ENCODE data around the gene POLR3G. TPM values are rescaled to one million over a fixed set of nuclear protein-coding genes. Genes with fewer than 3 reads are reported as not detected.

Gene POLR3G
- total and polyA plus RNA-seq, 2 of the 13 experiments (the other 11 are each of a cell fraction or from before 2014, with no cell fraction given), result 1.2 to 7.3 TPM

DNA sequence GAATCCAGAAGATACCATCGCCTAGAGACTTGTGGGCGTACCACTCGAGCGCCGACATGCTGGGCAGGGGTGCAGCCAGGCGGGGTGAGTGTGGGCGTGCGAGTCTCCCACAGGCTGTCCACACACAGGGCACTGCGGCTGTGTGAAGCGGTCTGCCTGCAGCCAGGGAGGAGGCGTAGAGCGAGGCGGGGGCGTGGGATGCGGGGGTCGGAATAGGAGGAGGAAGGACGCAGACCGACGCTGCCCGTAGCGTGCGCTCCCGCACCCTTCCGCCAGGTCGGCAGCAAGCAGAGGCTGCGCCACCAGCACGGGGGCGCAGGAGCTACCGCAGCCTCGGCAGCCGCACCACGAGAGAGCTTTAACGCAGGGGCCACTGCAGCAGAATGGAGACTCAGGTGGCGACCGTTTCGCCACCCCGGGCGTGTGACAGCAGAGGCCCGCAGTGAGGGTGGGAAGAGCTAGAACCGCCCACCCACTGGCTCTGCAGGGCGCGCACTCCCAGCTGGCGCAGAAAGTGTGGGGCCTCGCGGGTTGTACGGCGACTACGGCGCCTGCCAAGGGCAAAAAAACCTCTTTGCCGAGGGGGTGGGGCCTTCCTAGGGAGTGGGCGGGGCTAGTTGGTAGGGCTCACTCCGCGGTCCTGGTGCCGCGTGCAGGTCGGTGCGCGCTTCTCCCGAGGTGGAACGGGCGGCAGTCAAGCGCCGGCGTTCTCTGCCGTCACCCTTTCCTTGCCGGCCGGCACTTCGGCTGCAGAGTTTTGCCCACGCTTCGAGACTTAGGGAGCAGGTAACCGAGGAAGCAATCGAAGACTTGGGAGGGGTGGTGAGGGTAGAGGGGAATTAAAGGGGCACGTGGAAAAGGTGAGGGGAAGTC lies at the start of gene POLR3G, which contains the start of gene MBLAC2 (continued):
- TF ChIP-seq, protein P1, sequence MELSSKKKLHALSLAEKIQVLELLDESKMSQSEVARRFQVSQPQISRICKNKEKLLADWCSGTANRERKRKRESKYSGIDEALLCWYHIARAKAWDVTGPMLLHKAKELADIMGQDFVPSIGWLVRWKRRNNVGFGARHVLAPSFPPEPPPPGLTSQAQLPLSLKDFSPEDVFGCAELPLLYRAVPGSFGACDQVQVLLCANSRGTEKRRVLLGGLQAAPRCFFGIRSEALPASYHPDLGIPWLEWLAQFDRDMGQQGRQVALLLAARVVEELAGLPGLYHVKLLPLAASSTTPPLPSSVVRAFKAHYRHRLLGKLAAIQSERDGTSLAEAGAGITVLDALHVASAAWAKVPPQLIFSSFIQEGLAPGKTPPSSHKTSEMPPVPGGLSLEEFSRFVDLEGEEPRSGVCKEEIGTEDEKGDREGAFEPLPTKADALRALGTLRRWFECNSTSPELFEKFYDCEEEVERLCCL (CRISPR knock-in tag; IDR thresholded peaks at IDR 0.05; ENCODE audit: borderline replicate concordance), result peak; percentile 65; the same call in 1 of the 2 replicates
- TF ChIP-seq SALL1 (CRISPR knock-in tag; IDR thresholded peaks at IDR 0.05) (peak; percentile 83), RNF2 (conservative IDR thresholded peaks at IDR 0.05; ENCODE audit: low read depth) (no peak), IKZF5 (CRISPR knock-in tag; IDR thresholded peaks at IDR 0.05) (peak; percentile 76; the same call in 1 of the 2 replicates), ARNTL (CRISPR knock-in tag; IDR thresholded peaks at IDR 0.05) (no peak; the same call in 1 of the 2 replicates), TCF12 (IDR thresholded peaks at IDR 0.05) (no peak), TCF12 (CRISPR knock-in tag; IDR thresholded peaks at IDR 0.05) (peak; percentile 79; the same call in 1 of the 2 replicates), HNRNPUL1 (IDR thresholded peaks at IDR 0.05; ENCODE audit: low read depth, low read length) (0 out of 2 replicates have a peak, but pooled peaks have one; percentile 28), STAG1 (CRISPR knock-in tag; IDR thresholded peaks at IDR 0.05) (no peak), ZNF552 (CRISPR knock-in tag; IDR thresholded peaks at IDR 0.05; ENCODE audit: borderline replicate concordance) (peak; percentile 82; the same call in 1 of the 2 replicates), TCF7 (IDR thresholded peaks at IDR 0.05; ENCODE audit: low read depth) (no peak), PHB2 (IDR thresholded peaks at IDR 0.05; ENCODE audit: partially characterized antibody) (no peak), MED1 (CRISPR knock-in tag; IDR thresholded peaks at IDR 0.05) (peak; percentile 68), BRD4 (CRISPR knock-in tag; IDR thresholded peaks at IDR 0.05) (peak; percentile 12; the same call in 1 of the 2 replicates), ZBTB20 (CRISPR knock-in tag; IDR thresholded peaks at IDR 0.05; ENCODE audit: borderline replicate concordance, low read depth) (0 out of 2 replicates have a peak, but pooled peaks have one; percentile 69), ZNF777 (CRISPR knock-in tag; IDR thresholded peaks at IDR 0.05) (peak; percentile 9; the same call in 1 of the 2 replicates), HINFP (CRISPR knock-in tag; IDR thresholded peaks at IDR 0.05; ENCODE audit: low read depth) (no peak), FOSL2 (CRISPR knock-in tag; IDR thresholded peaks at IDR 0.05) (peak; percentile 50; the same call in 1 of the 2 replicates), EZH2 (conservative IDR thresholded peaks at IDR 0.05; ENCODE audit: low read depth, low read length) (no peak), ZNF800 (CRISPR knock-in tag; IDR thresholded peaks at IDR 0.05) (peak; percentile 83), CENPT (CRISPR knock-in tag; IDR thresholded peaks at IDR 0.05; ENCODE audit: low read depth) (peak; percentile 73; the same call in 1 of the 2 replicates)
- TF ChIP-seq, protein P2, sequence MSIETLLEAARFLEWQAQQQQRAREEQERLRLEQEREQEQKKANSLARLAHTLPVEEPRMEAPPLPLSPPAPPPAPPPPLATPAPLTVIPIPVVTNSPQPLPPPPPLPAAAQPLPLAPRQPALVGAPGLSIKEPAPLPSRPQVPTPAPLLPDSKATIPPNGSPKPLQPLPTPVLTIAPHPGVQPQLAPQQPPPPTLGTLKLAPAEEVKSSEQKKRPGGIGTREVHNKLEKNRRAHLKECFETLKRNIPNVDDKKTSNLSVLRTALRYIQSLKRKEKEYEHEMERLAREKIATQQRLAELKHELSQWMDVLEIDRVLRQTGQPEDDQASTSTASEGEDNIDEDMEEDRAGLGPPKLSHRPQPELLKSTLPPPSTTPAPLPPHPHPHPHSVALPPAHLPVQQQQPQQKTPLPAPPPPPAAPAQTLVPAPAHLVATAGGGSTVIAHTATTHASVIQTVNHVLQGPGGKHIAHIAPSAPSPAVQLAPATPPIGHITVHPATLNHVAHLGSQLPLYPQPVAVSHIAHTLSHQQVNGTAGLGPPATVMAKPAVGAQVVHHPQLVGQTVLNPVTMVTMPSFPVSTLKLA (IDR thresholded peaks at IDR 0.05), result no peak; the same call in 1 of the 2 replicates

Data from HepG2 (cell line).